Mesodermal cell (in vitro differentiated cells): ENCODE results near the gene BUD13.

Source experiments
- H3K27ac ChIP-seq: 2 replicates; pipeline ENCODE4 v1.7.0; 2013; ENCODE audit warnings: mild to moderate bottlenecking, low read depth, low read length, moderate library complexity; ENCODE audit not compliant: severe bottlenecking
- H3K36me3 ChIP-seq: 2 replicates; pipeline ENCODE4 v1.7.1; 2013; ENCODE audit warnings: mild to moderate bottlenecking, low read length, moderate library complexity; ENCODE audit not compliant: control insufficient read depth, insufficient read depth
- H3K4me1 ChIP-seq: one replicate; pipeline ENCODE4 v1.7.1; 2013; ENCODE audit warnings: mild to moderate bottlenecking, low read length; ENCODE audit not compliant: insufficient read depth, control insufficient read depth, poor library complexity, severe bottlenecking
- H3K4me3 ChIP-seq: 2 replicates; pipeline ENCODE4 v1.7.0; 2013; ENCODE audit warnings: low read length, control low read depth, mild to moderate bottlenecking; ENCODE audit not compliant: insufficient read depth, poor library complexity, severe bottlenecking; ENCODE audit errors: extremely low read depth
- H3K9me3 ChIP-seq: 2 replicates; pipeline ENCODE4 v1.7.1; 2013; ENCODE audit warnings: mild to moderate bottlenecking, low read length, moderate library complexity; ENCODE audit not compliant: control insufficient read depth
- WGBS, 2 experiments: methylation state at CpG; one replicate each; pipeline ENCODE4 v1.1.5; 2013; ENCODE audit warnings: missing lambda C conversion rate in 2 of 2; ENCODE audit not compliant: insufficient coverage in 2 of 2; 5-methylcytosine and 5-hydroxymethylcytosine counted together

Gene BUD13

DNA sequence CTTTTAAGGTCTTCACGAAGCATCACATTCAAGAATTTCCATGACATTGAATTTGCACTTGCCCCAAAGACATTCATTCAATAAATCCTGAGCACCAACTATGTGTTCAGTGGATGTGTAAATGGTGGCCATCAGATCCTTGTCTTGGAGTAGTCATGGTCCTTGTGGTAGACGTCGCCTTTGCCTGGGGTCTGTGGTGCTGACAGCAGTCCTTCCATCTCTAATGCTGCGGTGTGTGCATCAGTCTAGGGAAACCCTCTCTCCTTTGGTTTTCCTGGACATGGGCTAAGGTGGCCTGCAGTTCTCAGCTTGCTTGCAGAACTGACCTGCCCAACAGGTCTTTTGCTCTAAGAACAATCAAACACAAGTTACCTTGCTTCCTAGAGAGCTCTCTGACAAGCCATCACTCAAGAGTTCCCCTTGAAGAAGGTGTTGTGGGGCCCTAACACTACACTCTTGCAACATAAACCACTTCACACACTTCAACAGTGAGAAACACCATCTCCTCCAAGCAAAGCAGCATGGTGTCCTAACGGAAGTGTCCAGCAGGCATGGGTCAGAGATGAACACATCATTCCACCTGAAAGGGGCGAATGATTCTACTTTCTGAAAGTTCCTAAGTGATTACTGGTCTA lies 72.1 kb downstream of the BUD13 start:
- Histone ChIP-seq H3K36me3 (no peaks in the 10 kb centered on the region), H3K27ac (no peak overlapping the region), H3K9me3 (no peaks in the 10 kb centered on the region), H3K4me1 (peaks cover 10% of the 10 kb centered on the region), H3K4me3 (no peak overlapping the region)
- WGBS, 2 experiments, result 97 to 99% methylated on average over 5 to 6 of the region's 6 CpGs
